Smooth muscle cell (in vitro differentiated cells): ENCODE measurements around the gene SLC4A1AP. TPM values are rescaled to one million over a fixed set of nuclear protein-coding genes. Genes with fewer than 3 reads are reported as not detected.
A peak's percentile ranks its signal among the peaks of the same experiment; 100 is the strongest.

Experiments
- DNase-seq: peaks from one replicate; lab custom pipeline; 2025; ENCODE audit not compliant: unreplicated experiment; lab: John Stamatoyannopoulos, UW
- H2AFZ ChIP-seq: fragments of 200-600 bp; sonication (generic); 2 replicates; pipeline ENCODE4 v1.6.0; 2016; ENCODE audit warnings: antibody characterized with exemption, low read depth, mild to moderate bottlenecking
- H3F3A ChIP-seq: fragments of 200-600 bp; sonication (generic); 2 replicates; pipeline ENCODE4 v1.6.0; 2017; ENCODE audit warnings: antibody characterized with exemption, low read depth
- H3K27ac ChIP-seq: fragments of 200-600 bp; sonication (generic); 2 replicates; pipeline ENCODE4 v1.5.1; 2016; ENCODE audit warnings: low read depth, mild to moderate bottlenecking
- H3K27me3 ChIP-seq: fragments of 200-600 bp; sonication (generic); 2 replicates; pipeline ENCODE4 v1.6.1; 2016; ENCODE audit warnings: low read depth, mild to moderate bottlenecking
- H3K36me3 ChIP-seq: fragments of 200-600 bp; sonication (generic); 2 replicates; pipeline ENCODE4 v1.5.1; 2016; ENCODE audit warnings: low read depth
- H3K4me1 ChIP-seq: fragments of 200-600 bp; sonication (generic); 2 replicates; pipeline ENCODE4 v1.5.1; 2016; ENCODE audit warnings: low read depth
- H3K4me2 ChIP-seq: fragments of 200-600 bp; sonication (generic); 2 replicates; pipeline ENCODE4 v1.6.0; 2016; ENCODE audit warnings: mild to moderate bottlenecking
- H3K4me3 ChIP-seq: fragments of 200-600 bp; sonication (generic); 2 replicates; pipeline ENCODE4 v1.5.1; 2016; ENCODE audit warnings: mild to moderate bottlenecking
- H3K79me2 ChIP-seq: fragments of 200-600 bp; sonication (generic); 2 replicates; pipeline ENCODE4 v1.6.0; 2016; ENCODE audit warnings: low read depth, mild to moderate bottlenecking
- H3K9ac ChIP-seq: fragments of 200-600 bp; sonication (generic); 2 replicates; pipeline ENCODE4 v1.6.0; 2016; ENCODE audit warnings: low read depth
- H3K9me3 ChIP-seq: fragments of 200-600 bp; sonication (generic); replicated peaks from 2 replicates; pipeline ENCODE4 v1.5.1; 2016; ENCODE audit warnings: low read depth
- H4K20me1 ChIP-seq: fragments of 200-600 bp; sonication (generic); 2 replicates; pipeline ENCODE4 v1.6.0; 2016; ENCODE audit warnings: low read depth
- CTCF ChIP-seq: fragments of 200-600 bp; sonication (generic); IDR thresholded peaks from 2 replicates; pipeline ENCODE4 v1.5.1; 2017; ENCODE audit warnings: borderline replicate concordance, mild to moderate bottlenecking, antibody characterized with exemption; ENCODE audit not compliant: insufficient read depth, poor library complexity, severe bottlenecking
- WGBS: methylation state at CpG from one replicate; pipeline ENCODE4 v1.1.7; 2016; ENCODE audit warnings: low lambda C conversion rate; 5-methylcytosine and 5-hydroxymethylcytosine counted together
- polyA plus RNA-seq: library from polyadenylated mRNA; unstranded; fragments of >200 nt; fragmentation: Nextera tagmentation; extraction: Ambion mirVana; gene quantifications from 2 replicates; pipeline ENCODE4 v1.2.1, GENCODE V29; 2016
- total RNA-seq: library from RNA; depleted of rRNA; stranded (reverse); fragments of >200 nt; gene quantifications from 2 replicates; pipeline ENCODE4 v1.2.3, GENCODE V29; 2014

Gene SLC4A1AP
- total and polyA plus RNA-seq, 2 experiments from 2014 or later: 26.2 to 27.5 TPM

- H3K36me3 ChIP-seq: peaks cover 37% of the 10 kb centered on the region
- no peak overlapping the region for H3K4me3 ChIP-seq
- no peaks in the 10 kb centered on the region for H3F3A ChIP-seq
- no peaks in the 10 kb centered on the region for H3K27me3 ChIP-seq
- H3K9ac ChIP-seq: no peak overlapping the region
- no peak overlapping the region for H2AFZ ChIP-seq
- H3K9me3 ChIP-seq: no peaks in the 10 kb centered on the region
- WGBS: 89% methylated on average over 5 of the region's 5 CpGs
- no peaks in the 10 kb centered on the region for H3K79me2 ChIP-seq
- no peaks in the 10 kb centered on the region for H3K4me1 ChIP-seq
- H4K20me1 ChIP-seq: no peaks in the 10 kb centered on the region
- H3K27ac ChIP-seq: no peak overlapping the region
- DNase-seq: no peak
- H3K4me2 ChIP-seq: no peak overlapping the region
- TF ChIP-seq CTCF: no peak
Measured at GRCh38 chr2:27636766-27637165, 26.9 kb upstream of the SLC4A1AP start.

- H3F3A ChIP-seq: no peaks in the 10 kb centered on the region
- no peak overlapping the region for H3K4me3 ChIP-seq
- H3K79me2 ChIP-seq: no peaks in the 10 kb centered on the region
- H3K9me3 ChIP-seq: no peaks in the 10 kb centered on the region
- H3K27me3 ChIP-seq: no peaks in the 10 kb centered on the region
- no peaks in the 10 kb centered on the region for H4K20me1 ChIP-seq
- WGBS: 87% methylated on average over 3 of the region's 3 CpGs
- DNase-seq: no peak
- H3K9ac ChIP-seq: peak overlapping the region; percentile 4
- H3K4me1 ChIP-seq: no peaks in the 10 kb centered on the region
- peaks cover 37% of the 10 kb centered on the region for H3K36me3 ChIP-seq
- peak overlapping the region; percentile 64 for H3K27ac ChIP-seq
- no peak for TF ChIP-seq CTCF
- no peak overlapping the region for H3K4me2 ChIP-seq
- no peak overlapping the region for H2AFZ ChIP-seq
Measured at GRCh38 chr2:27638037-27638637, 25.6 kb upstream of the SLC4A1AP start.

- Histone ChIP-seq H3K36me3 (peaks cover 37% of the 10 kb centered on the region), H3K4me1 (no peaks in the 10 kb centered on the region), H3K79me2 (no peaks in the 10 kb centered on the region), H3K27ac (peak overlapping the region; percentile 65), H2AFZ (no peak overlapping the region), H3K27me3 (no peaks in the 10 kb centered on the region), H4K20me1 (no peaks in the 10 kb centered on the region), H3K9me3 (no peaks in the 10 kb centered on the region), H3K4me2 (no peak overlapping the region), H3F3A (no peaks in the 10 kb centered on the region), H3K9ac (peak overlapping the region; percentile 4), H3K4me3 (no peak overlapping the region)
- WGBS: 72% methylated on average over 3 of the region's 3 CpGs
- no peak for DNase-seq
- TF ChIP-seq CTCF: no peak
Measured at GRCh38 chr2:27638709-27639108, 25.0 kb upstream of the SLC4A1AP start.

GRCh38 chr2:27640722-27641245 is 22.9 kb upstream of the SLC4A1AP start:
- Histone ChIP-seq H2AFZ (no peak overlapping the region), H3K27ac (no peak overlapping the region), H3K4me3 (no peak overlapping the region), H3K4me2 (no peak overlapping the region), H3F3A (no peaks in the 10 kb centered on the region), H3K4me1 (no peaks in the 10 kb centered on the region), H3K9me3 (no peaks in the 10 kb centered on the region), H3K9ac (no peak overlapping the region), H3K36me3 (peaks cover 27% of the 10 kb centered on the region), H3K79me2 (no peaks in the 10 kb centered on the region), H3K27me3 (no peaks in the 10 kb centered on the region), H4K20me1 (no peaks in the 10 kb centered on the region)
- no peak for DNase-seq
- 81% methylated on average over 2 of the region's 2 CpGs for WGBS
- no peak for TF ChIP-seq CTCF
